22Rv1 (cell line): Measurements from ENCODE around the gene NXPH2.

Experiments
- ZFX ChIP-seq: fragments of 450-650 bp; IDR thresholded peaks from 2 replicates; pipeline ENCODE4 v1.6.1; 2017; ENCODE audit warnings: antibody characterized with exemption, borderline replicate concordance
- TF ChIP-seq, protein P1 (sequence below): fragments of 450-650 bp; IDR thresholded peaks from 2 replicates; pipeline ENCODE4 v1.5.1; 2017; ENCODE audit warnings: mild to moderate bottlenecking

GRCh38 chr2:138775736-138776135 is 4.5 kb downstream of the NXPH2 start:
- TF ChIP-seq, protein P1, sequence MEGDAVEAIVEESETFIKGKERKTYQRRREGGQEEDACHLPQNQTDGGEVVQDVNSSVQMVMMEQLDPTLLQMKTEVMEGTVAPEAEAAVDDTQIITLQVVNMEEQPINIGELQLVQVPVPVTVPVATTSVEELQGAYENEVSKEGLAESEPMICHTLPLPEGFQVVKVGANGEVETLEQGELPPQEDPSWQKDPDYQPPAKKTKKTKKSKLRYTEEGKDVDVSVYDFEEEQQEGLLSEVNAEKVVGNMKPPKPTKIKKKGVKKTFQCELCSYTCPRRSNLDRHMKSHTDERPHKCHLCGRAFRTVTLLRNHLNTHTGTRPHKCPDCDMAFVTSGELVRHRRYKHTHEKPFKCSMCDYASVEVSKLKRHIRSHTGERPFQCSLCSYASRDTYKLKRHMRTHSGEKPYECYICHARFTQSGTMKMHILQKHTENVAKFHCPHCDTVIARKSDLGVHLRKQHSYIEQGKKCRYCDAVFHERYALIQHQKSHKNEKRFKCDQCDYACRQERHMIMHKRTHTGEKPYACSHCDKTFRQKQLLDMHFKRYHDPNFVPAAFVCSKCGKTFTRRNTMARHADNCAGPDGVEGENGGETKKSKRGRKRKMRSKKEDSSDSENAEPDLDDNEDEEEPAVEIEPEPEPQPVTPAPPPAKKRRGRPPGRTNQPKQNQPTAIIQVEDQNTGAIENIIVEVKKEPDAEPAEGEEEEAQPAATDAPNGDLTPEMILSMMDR: no peak
- TF ChIP-seq ZFX: no peak
